ENCODE results near the gene MRC1. TPM values are rescaled to one million over a fixed set of nuclear protein-coding genes. Genes with fewer than 3 reads are reported as not detected.

Gene MRC1
- total and polyA plus RNA-seq, 9 of the 15 experiments (the other 6 are each of a cell fraction or from before 2014, with no cell fraction given): 0.01 to 0.20 (median 0.03) TPM; not detected in 5

GRCh38 chr10:17793823-17794644, 15.1 kb upstream of the MRC1 start (continued):
- TF ChIP-seq REST (IDR thresholded peaks at IDR 0.05; ENCODE audit: borderline replicate concordance) (peak; percentile 4; the same call in 1 of the 2 replicates), REST (CRISPR knock-in tag; IDR thresholded peaks at IDR 0.05; ENCODE audit: low read depth) (no peak), TAF15 (IDR thresholded peaks at IDR 0.05; ENCODE audit: low read depth, low read length) (no peak), ZNF639 (CRISPR knock-in tag; conservative IDR thresholded peaks at IDR 0.05 in 1 of 2, IDR thresholded peaks at IDR 0.05 in 1 of 2) (0 out of 4 replicates have a peak, but pooled peaks of 1 of the 2 experiments have one; percentile 35), SOX6 (IDR thresholded peaks at IDR 0.05) (peak; percentile 29; the same call in 1 of the 2 replicates), E2F1 (CRISPR knock-in tag; IDR thresholded peaks at IDR 0.05) (no peak), ZC3H8 (IDR thresholded peaks at IDR 0.05) (no peak), CREM (IDR thresholded peaks at IDR 0.05; ENCODE audit: low read depth) (peak; percentile 31; the same call in 1 of the 2 replicates), FOXJ2 (tag; IDR thresholded peaks at IDR 0.05) (peak; percentile 94)

All from K562 (cell line).